GM10248 (cell line): ENCODE measurements around the gene PCSK6.

Source experiments
- CTCF ChIA-PET: fragments of 300-600 bp; sonication (Branson Sonifier 250); formaldehyde crosslinking; extraction: SDS; loops from one replicate; lab custom pipeline; 2021; ENCODE audit warnings: antibody characterized with exemption; lab: Yijun Ruan, JAX
- POLR2A ChIA-PET: fragments of 350-650 bp; sonication (Branson Sonifier 250); formaldehyde crosslinking; extraction: SDS; loops from one replicate; lab custom pipeline; 2020; ENCODE audit warnings: antibody characterized with exemption; lab: Yijun Ruan, JAX
- DNase-seq: peaks from one replicate; pipeline ENCODE4 v3.0.0; 2012; ENCODE audit errors: extremely low spot score
- CTCF ChIP-seq: IDR thresholded peaks from 2 replicates; pipeline ENCODE4 v1.5.1; 2012; ENCODE audit warnings: mild to moderate bottlenecking, low read depth; ENCODE audit errors: extremely low read depth, missing control alignments, control extremely low read depth

The PCSK6 gene

GRCh38 chr15:101517504-101517903, 28.0 kb upstream of the PCSK6 start:
- CTCF ChIA-PET: no interaction called here
- DNase-seq: no peak
- POLR2A ChIA-PET: no interaction called here
- no peak for TF ChIP-seq CTCF

- ChIA-PET CTCF (no interaction called here), POLR2A (no interaction called here)
- TF ChIP-seq CTCF: no peak
- DNase-seq: no peak
Measured at GRCh38 chr15:101514318-101514717, 24.8 kb upstream of the PCSK6 start.

- DNase-seq: no peak
- no peak for TF ChIP-seq CTCF
- POLR2A ChIA-PET: no interaction called here
- CTCF ChIA-PET: interaction anchor here (1.2 to 3.1 kb wide), 3 partner anchors 9 to 16 kb away, joined by 4 to 13 read pairs (median 6); no protein-coding TSS in a partner anchor
Measured at GRCh38 chr15:101511717-101512116, 22.2 kb upstream of the PCSK6 start.

GRCh38 chr15:101510212-101511197, 21.0 kb upstream of the PCSK6 start:
- no peak for DNase-seq
- ChIA-PET POLR2A (no interaction called here), CTCF (interaction anchor here (2.7 to 3.1 kb wide), 2 partner anchors 9 to 17 kb away, joined by 6 to 13 read pairs; no protein-coding TSS in a partner anchor)
- no peak for TF ChIP-seq CTCF

GRCh38 chr15:101509279-101509678, 19.8 kb upstream of the PCSK6 start:
- POLR2A ChIA-PET: no interaction called here
- CTCF ChIA-PET: no interaction called here
- TF ChIP-seq CTCF: no peak
- no peak for DNase-seq

- DNase-seq: no peak
- ChIA-PET POLR2A (no interaction called here), CTCF (no interaction called here)
- no peak for TF ChIP-seq CTCF
Measured at GRCh38 chr15:101506491-101506890, 17.0 kb upstream of the PCSK6 start.
